GM19099 (cell line): Measurements from ENCODE around the gene RNASE13.

Source experiments
- POLR2A ChIP-seq: IDR thresholded peaks from 3 replicates; pipeline ENCODE4 v1.6.1; 2011; ENCODE audit warnings: low read depth; ENCODE audit not compliant: insufficient read length; ENCODE audit errors: extremely low read depth

RNASE13 gene

DNA sequence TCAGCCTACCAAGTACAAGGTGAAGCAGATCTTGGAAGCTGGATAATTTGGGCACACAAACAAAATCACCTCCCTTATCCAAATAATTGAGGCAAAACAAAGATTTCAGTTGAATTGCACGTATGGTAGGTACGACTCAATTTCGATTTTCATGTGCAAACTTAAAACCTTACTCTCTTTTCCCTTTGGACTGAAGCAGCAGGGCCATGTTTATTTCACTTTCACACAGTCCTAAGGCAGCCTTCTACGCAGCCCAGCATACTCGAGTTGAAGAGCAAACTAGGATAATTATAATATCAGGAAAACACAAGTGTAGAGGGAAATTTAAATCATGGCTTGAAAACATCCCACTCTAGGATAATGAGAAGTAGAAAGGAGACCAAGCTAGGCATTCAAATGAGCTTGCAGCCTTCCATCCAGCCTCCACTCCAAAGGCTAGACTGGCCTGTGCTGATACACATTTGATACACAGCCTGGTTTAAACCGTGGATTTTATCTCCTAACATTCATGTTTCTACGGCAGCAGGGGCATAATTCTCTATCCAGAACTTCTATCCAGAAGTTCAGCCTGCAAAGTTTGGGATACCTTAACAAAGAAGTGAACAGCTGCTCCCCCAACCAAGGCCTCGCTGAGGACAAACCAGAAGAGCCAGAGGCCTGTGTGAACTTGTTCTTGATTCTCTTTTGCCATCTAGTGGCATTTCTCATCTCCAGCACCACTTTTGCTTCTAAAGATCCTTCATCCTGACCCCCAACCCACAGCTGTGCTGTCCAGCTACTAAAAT, 5.2 kb upstream of the RNASE13 start:
- no peak for TF ChIP-seq POLR2A

DNA sequence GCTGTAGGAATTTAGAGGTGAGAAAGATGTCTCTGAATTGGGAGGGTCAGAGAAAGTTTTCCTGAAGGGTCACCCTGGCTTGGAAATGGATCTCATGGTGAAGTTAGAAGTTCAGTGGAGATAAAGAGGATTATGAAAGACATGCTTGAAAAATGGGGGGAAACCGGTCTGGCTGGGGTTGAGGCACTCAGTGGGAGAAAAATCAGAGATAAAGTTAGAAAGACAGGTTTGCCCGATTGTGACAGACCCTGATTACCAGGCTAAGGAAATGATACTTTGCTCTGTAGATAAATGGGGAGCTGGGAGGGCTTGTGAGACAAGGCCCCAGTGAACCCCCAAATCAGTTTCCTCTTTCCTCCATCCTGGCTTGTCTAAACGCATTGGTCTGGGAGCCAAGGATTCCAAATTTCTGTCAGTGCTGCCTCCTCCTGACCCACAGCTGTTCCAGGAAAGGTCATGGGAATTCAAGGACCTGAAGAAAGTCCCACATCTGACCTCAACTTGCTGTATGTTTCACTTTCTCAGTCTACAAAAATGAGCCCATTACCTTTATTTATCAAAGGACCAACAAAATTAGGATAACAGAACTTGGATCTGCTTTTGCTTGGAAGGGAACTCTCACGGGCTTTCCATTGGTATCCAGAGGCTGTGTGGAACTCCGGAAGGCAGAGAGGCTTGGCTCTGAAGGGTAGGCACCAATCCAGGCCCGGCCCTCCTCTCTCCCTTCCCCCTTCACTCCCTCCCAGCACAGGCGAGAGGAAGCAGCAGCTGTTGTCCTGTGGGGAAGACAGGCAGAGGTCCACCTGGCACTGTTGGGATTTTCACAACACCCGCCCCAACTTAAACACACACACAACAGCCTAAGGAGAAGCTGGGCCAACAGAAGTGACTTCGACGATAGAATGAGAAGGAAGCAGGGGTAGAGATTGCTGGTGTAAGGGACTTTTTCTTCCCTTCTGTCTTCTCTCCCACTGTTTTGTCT, 4.1 kb upstream of the RNASE13 start:
- TF ChIP-seq POLR2A: no peak

DNA sequence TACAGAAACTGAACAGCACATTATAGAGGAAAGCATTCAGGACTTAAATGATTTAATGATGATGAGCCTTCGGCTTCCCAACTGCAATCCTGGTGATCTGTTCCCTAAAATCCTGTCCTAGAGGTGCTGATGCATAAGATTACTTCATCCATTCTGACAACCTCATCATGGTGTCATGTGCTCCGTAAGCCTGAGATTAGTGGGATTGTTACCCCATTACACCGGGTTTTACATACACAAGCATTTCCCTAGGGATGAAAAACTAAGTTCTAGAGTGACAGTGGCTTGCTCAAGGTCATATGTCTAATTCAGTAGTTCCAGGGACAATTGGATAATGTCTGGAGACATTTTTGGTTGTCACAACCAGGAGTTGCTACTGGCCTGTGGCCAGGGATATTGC, 2.5 kb upstream of the RNASE13 start:
- TF ChIP-seq POLR2A: no peak

DNA sequence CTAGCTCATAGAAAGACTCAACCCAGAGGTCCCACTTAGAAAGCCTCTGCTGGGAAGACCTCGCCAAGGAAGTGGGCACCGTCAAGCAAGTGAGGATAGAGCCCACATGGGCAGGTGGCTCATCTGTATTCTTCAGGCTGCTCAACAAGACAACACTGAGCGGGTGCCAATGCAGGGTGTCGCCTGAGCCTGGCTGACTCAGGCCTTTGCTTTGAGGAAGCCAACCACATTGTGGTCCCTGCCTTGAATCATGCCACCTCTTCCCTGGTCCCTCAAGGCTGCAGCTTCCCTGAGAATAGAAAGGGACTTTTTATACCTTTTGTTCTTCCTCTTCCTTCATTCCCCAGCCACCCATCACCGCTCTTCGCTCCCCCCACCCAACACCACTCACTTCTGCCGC, 2.1 kb upstream of the RNASE13 start:
- TF ChIP-seq POLR2A: no peak

DNA sequence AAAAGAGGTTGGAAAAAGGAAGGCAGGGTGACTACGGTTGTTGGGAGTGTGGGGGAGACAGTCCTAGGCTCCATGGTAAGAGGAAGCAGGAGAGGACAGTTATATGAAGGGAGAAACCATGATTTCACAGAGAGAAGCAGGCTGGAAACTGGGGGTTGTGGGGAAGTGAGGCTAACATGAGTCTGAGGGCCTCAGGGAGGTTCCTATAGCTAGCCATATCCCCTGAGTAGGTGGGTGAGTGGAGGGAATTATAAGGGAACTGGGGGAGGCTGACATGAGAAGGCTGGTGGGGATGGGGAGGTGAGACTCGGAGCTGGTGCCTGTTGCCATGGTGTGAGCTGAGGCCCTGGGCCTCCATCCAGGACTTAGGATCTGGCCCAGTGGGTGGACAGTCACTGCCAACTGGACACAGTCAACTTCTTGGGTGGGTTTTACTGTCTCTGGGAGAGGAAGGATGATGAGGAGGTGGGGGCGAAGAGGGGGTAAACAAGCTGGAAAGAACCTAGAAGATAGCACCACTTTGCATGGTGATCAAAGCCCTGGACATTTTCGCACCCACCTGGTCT, 1.4 kb downstream of the RNASE13 start:
- TF ChIP-seq POLR2A: no peak

DNA sequence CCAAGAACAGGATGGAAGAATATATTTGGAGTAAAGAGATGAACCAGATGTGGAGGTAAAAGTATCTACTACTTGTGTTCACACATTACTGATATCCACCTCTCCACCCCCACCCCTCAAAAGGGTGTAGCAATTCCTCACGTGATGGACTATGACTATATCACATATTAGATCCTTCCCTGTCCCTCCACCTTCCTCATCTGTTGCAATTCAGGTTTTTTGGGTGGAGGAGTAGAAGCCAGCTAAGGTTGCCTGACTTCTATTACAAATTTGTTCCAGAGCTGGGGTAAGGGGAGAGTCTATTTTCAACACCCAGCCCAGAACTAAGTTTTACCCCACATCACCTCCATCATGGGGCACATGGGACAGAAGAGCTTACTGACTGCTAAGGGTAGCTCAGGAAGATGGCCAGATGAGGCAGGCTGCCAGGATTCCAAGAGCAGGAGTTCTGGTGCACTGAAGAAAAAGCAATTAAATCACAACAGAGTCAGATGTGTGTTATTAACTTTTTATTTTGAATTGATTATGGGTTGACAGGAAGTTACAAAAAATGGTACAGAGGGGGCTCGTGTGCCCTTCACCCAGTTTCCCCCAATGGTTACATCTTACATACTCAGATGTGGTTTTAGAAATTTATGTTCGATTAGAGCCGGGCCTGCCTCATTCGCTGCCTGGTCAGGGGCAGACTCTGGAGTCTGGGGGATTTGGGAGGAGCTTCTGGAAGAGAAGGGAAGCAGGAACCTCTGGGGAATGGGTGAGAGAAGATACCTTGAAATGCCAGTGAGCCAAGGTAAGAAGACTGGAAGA, 2.1 kb downstream of the RNASE13 start:
- TF ChIP-seq POLR2A: no peak

DNA sequence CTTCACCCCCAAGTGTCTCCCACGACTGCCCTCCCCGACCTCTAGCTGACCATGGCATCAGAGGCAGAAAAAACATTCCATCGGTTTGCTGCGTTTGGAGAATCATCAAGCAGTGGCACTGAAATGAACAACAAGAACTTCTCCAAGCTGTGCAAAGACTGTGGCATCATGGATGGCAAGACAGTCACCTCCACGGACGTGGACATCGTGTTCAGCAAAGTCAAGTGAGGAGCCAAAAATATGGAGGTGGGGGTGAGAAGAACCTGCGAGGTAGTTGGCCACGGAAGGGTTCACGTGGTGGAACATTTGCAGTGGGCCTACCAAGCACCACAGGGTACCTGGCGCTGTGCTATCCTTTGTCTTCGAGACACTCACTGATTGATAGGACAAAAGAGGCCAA, 4.1 kb downstream of the RNASE13 start:
- TF ChIP-seq POLR2A: no peak

DNA sequence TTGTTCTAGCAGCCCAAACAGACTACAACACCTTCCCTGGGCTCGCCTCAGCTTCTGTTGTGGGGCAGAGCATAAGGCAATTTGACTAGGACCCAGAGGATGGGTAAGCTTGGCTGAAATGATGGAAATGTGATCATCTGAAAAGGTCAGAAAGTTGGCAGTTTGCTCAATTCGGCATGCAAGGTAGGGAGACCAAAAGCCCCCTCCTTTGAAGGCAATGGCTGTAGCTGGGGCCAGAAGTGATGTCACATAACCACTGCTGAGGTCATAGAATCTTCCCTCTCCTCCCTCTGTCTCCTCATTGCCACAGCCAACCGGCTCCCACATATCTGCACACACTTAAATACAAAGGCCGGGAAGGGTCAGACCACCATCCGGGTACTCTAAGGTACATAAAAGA, 4.7 kb downstream of the RNASE13 start, which contains the start of gene TPPP2:
TPPP2 (plus strand) TSS at position 301 of the 400 bp plus-strand sequence. CDS start 365 bp downstream, outside the sequence.
- no peak for TF ChIP-seq POLR2A

DNA sequence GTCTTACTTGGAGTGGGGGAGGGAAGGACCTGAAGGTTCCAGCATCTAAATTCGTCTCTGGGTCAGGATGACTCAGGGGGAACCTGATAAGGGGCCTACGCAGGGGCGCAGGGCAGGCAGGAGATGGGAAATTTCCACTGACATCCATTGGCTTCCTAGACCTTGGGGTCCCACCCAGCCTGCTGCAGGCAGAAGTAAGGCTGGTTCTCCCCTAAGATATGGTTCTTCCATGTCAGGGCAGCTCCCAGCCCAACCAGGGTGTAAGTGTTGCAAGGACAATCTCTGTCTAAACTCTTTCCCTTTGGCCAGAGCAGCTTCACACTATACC, 7.7 kb downstream of the RNASE13 start:
- TF ChIP-seq POLR2A: no peak

DNA sequence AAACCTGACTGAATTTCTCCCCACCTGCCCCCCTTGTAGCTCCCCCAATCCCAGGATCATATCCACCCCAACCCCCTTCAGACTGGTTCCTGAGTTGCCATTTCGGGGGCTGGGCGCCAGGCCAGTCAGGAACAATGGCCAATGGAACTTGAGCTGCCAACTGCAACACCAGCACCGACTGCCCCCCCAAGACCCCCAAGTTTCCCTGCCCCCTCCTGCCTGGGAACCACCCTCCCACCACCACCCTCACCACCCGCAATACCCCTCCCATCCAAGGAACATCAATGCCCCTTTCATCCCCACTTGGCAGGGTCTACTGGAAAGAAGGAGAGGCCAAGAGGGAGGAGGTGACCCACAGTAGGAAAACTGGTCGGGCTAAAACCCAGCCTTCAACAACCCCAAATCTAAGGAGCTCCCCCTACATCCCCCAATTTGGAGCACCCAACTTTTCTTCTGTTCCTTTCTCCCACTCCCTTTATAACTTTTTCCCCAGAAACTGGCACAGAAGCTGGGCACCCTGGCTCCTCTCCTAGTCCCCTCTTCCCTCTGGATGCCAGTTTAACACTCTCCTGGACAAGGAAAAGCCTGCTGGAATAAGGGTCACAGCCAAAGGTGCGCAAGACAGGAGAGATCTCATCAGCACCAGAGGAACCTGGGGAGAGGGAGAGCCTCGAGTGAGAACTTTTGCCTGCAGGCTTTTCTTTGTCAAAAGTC, 8.2 kb downstream of the RNASE13 start:
- TF ChIP-seq POLR2A: no peak

DNA sequence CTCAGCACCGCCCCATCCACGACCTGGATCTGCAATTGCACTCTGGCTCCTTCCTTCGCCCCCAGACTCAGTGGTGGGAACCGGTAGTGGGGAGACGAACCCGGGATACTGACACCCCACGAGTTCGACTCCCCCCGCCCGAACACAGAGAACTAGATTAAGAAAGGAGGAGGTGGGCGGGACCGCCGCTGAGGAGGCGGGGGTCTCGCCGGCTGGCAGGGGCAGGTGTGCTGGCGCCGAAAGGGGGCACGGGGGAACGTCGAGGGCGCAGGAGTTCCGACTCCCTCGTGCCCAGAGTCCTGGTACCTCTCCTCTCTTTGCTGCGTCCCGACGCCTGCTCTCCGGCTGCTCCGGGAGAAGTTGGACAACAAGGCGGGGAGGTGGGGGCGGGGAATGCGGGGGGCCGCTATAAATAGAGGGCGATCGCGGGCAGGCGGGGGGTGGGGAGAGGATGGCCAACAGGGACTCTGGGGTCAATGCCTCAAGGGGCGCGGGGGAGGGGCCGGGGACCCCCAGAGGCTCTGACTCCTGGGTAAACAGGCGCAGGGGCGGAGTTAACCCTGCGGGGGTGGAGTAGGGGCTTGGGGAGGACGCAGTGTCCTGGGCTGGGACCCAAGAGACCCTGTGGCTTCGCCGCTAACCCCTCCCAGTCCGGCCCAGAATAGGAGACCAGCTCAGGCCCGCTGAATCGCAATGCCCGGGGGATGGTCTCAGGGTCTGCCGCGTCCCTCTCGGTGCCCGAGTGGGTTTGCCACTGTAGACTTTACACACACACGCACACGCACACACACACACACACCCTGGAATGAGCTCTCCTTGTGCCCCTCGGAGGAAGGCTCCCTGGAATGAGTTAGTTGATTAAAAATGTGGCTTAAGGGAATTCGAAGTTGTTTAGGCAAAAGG, 9.0 kb downstream of the RNASE13 start:
- no peak for TF ChIP-seq POLR2A

DNA sequence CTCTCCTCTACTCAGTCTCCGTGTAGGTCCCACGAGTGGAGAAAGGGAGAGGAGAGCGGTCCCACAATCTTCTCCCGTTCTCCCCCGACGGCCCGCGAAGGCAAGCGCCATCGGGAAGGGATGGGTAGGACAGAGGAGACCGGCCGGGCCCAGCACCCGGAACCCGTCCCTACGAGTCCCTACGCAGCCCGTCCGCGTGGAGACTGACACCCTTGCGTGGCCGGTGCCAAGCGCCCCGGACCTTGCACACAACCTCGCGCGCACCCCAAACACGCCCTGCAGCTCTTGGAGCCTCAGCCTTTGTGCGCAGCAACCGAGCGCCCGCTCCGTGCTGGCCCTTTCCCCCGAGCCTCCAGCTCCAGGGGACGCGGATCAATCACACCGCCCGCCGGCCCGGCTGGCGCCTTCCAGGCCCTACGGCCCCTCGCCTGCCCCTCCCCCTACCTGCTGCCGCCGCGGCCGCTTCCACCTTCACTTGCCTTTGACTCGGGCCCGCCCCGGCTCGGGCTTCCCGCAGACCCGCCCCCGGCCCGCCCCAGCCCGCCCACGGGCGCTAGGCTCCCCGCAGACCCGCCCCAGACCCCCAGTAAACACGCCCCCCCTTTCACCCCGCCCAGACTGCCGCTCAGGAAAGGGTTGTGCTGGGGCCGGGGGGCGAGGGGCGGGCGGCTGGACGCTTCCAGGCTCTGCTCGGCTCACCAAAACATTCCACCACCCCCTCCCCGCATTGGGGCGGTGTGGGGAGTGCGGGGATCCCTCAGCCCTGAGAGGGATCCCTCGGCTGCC, 9.8 kb downstream of the RNASE13 start, which contains the start of gene NDRG2:
NDRG2 (minus strand) TSS at position 477 of the 786 bp plus-strand sequence. CDS start 1,746 bp downstream, outside the sequence.
- no peak for TF ChIP-seq POLR2A
